ENCODE results near the gene HTR2C. TPM values are rescaled to one million over a fixed set of nuclear protein-coding genes. Genes with fewer than 3 reads are reported as not detected.

The HTR2C gene
- total RNA-seq, 1 donor from 2014 or later = not detected

DNA sequence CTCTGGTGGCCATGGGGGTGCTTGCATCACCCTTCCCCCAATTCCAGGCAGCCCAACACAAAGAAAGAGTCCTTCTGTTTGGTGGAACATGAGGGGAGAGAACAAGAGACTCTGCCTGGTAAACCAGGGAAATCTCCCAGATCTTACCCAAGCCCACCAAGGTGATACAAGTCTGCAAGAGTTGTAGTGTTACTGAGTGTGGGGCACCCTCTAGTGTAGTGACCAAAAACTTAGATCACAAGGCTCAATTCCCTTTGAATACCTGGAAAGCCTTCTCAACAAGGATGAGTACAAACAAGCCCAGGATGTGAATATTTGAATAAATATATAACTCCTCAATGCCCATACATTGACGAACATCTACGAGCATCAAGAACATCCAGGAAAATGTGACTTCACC lies 368.8 kb downstream of the HTR2C start:
- H3K4me3 ChIP-seq (ENCODE audit: insufficient read depth, low read depth, low read length) = no peak overlapping the region
- Mint-ChIP-seq H3K27ac (ENCODE audit: unreplicated experiment) (no peak overlapping the region), H3K36me3 (ENCODE audit: low read depth, unreplicated experiment) (no peaks in the 10 kb centered on the region), H3K9me3 (ENCODE audit: unreplicated experiment) (no peaks in the 10 kb centered on the region), H3K4me1 (ENCODE audit: low read depth, unreplicated experiment) (no peaks in the 10 kb centered on the region), H3K27me3 (ENCODE audit: low read depth, unreplicated experiment) (no peaks in the 10 kb centered on the region), H3K4me3 (ENCODE audit: unreplicated experiment) (no peak overlapping the region)
- no peaks in the 10 kb centered on the region for H3K36me3 ChIP-seq (ENCODE audit: insufficient read depth, low read length)
- H4K20me1 ChIP-seq (ENCODE audit: insufficient read depth, low read length) = no peaks in the 10 kb centered on the region
- H3K4me1 ChIP-seq (ENCODE audit: insufficient read depth, low read length) = no peaks in the 10 kb centered on the region
- no peaks in the 10 kb centered on the region for H3K9me3 ChIP-seq (ENCODE audit: insufficient read depth, low read depth, low read length)
- no peak overlapping the region for H2AFZ ChIP-seq (ENCODE audit: low read depth, low read length)
- H3K9ac ChIP-seq (ENCODE audit: low read length) = no peak overlapping the region
- H3K27ac ChIP-seq (ENCODE audit: low read depth, low read length) = no peak overlapping the region
- H3K27me3 ChIP-seq (ENCODE audit: insufficient read depth, low read length) = no peaks in the 10 kb centered on the region
- TF ChIP-seq, protein P1, sequence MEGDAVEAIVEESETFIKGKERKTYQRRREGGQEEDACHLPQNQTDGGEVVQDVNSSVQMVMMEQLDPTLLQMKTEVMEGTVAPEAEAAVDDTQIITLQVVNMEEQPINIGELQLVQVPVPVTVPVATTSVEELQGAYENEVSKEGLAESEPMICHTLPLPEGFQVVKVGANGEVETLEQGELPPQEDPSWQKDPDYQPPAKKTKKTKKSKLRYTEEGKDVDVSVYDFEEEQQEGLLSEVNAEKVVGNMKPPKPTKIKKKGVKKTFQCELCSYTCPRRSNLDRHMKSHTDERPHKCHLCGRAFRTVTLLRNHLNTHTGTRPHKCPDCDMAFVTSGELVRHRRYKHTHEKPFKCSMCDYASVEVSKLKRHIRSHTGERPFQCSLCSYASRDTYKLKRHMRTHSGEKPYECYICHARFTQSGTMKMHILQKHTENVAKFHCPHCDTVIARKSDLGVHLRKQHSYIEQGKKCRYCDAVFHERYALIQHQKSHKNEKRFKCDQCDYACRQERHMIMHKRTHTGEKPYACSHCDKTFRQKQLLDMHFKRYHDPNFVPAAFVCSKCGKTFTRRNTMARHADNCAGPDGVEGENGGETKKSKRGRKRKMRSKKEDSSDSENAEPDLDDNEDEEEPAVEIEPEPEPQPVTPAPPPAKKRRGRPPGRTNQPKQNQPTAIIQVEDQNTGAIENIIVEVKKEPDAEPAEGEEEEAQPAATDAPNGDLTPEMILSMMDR (IDR thresholded peaks at IDR 0.05; ENCODE audit: insufficient read depth, low read depth, low read length) = no peak
- no peak for TF ChIP-seq EZH2 (IDR thresholded peaks at IDR 0.05; ENCODE audit: insufficient read depth, low read length)
- DNase-seq (ENCODE audit: low read depth) (no peak), FAIRE-seq (no peak)
- no peak overlapping the region for H3K4me2 ChIP-seq (ENCODE audit: low read length)
- no peaks in the 10 kb centered on the region for H3K79me2 ChIP-seq (ENCODE audit: insufficient read depth, low read length)

Small RNA genes lying within 50 kb of the gene (microRNA-seq; reads per million reads assigned to microRNA genes)
- gene MIR1264 = 13.7 reads per million, percentile 41 among the genes with 10 or more reads in this experiment
- 165 reads per million, percentile 69 among the genes with 10 or more reads in this experiment for gene MIR1298
- 107 reads per million, percentile 67 among the genes with 10 or more reads in this experiment for gene MIR1911
- 62.1 reads per million, percentile 61 among the genes with 10 or more reads in this experiment for gene MIR1912
- gene MIR448 = 30.9 reads per million, percentile 52 among the genes with 10 or more reads in this experiment
- gene MIR764 = not detected

Measured in astrocyte (in vitro differentiated cells and primary cell).